SH-SY5Y (cell line): Measurements from ENCODE around the gene MACROD2.

Experiments
- GATA2 ChIP-seq: IDR thresholded peaks from 2 replicates; pipeline ENCODE4 v1.6.1; 2011; ENCODE audit warnings: mild to moderate bottlenecking, low read depth, low read length
- GATA3 ChIP-seq: IDR thresholded peaks from 2 replicates; pipeline ENCODE4 v1.6.1; 2011; ENCODE audit warnings: low read depth, mild to moderate bottlenecking, low read length, moderate library complexity

- TF ChIP-seq GATA3, result no peak
- TF ChIP-seq GATA2, result 0 out of 2 replicates have a peak, but pooled peaks have one; percentile 23
Observed at GRCh38 chr20:15612769-15613168, 1617.5 kb downstream of the MACROD2 start.
